Hepatocyte (in vitro differentiated cells): ENCODE data around the gene DNM3.

Experiments
- CTCF ChIP-seq: fragments of 200-600 bp; sonication (generic); IDR thresholded peaks from 2 replicates; pipeline ENCODE4 v1.5.1; 2016; ENCODE audit warnings: antibody characterized with exemption, mild to moderate bottlenecking; ENCODE audit not compliant: poor library complexity
- EZH2 ChIP-seq: fragments of 200-600 bp; sonication (generic); IDR thresholded peaks from 2 replicates; pipeline ENCODE4 v1.6.1; 2016; ENCODE audit warnings: antibody characterized with exemption, mild to moderate bottlenecking, borderline replicate concordance
- EZH2phosphoT487 ChIP-seq: fragments of 200-600 bp; sonication (generic); IDR thresholded peaks from one replicate; pipeline ENCODE4 v1.6.1; 2018; ENCODE audit warnings: antibody characterized with exemption, mild to moderate bottlenecking, low read depth, moderate library complexity; ENCODE audit not compliant: unreplicated experiment, severe bottlenecking

GRCh38 chr1:172172352-172172831 lies 331.1 kb downstream of the DNM3 start:
- TF ChIP-seq CTCF (no peak), EZH2phosphoT487 (no peak), EZH2 (no peak)
